Stimulated activated CD8-positive, alpha-beta memory T cell treated with anti-CD3 and anti-CD28 coated beads, Interleukin-4, amount 100 ng/mL, for 24 hours (primary cell): Measurements from ENCODE around the gene SLC7A6.
A peak's percentile ranks its signal among the peaks of the same experiment; 100 is the strongest.

Source experiments
- DNase-seq: peaks from one replicate; pipeline ENCODE4 v3.0.0-alpha.2; 2020; ENCODE audit warnings: low read depth

The SLC7A6 gene

GRCh38 chr16:68235108-68235886, 29.0 kb upstream of the SLC7A6 start:
- no peak for DNase-seq

- no peak for DNase-seq
Observed at GRCh38 chr16:68235887-68236136, 28.5 kb upstream of the SLC7A6 start, which contains the start of gene ESRP2. Gene ESRP2 (minus strand): TSS chr16:68236127. CDS start chr16:68236045, 82 bp downstream.

GRCh38 chr16:68236137-68236825, 28.0 kb upstream of the SLC7A6 start:
- DNase-seq, result peak; percentile 34

GRCh38 chr16:68236826-68237242, 27.5 kb upstream of the SLC7A6 start:
- no peak for DNase-seq

- peak; percentile 86 for DNase-seq
Observed at GRCh38 chr16:68237243-68238028, 26.9 kb upstream of the SLC7A6 start.

GRCh38 chr16:68238029-68238345, 26.3 kb upstream of the SLC7A6 start:
- DNase-seq, result no peak

- DNase-seq, result no peak
Observed at GRCh38 chr16:68242085-68242484, 22.2 kb upstream of the SLC7A6 start.

- no peak for DNase-seq
Observed at GRCh38 chr16:68242926-68243858, 21.1 kb upstream of the SLC7A6 start.

GRCh38 chr16:68244481-68244902, 19.8 kb upstream of the SLC7A6 start:
- no peak for DNase-seq

- peak; percentile 92 for DNase-seq
Observed at GRCh38 chr16:68244903-68245853, 19.1 kb upstream of the SLC7A6 start, which contains the start of gene PLA2G15. Gene PLA2G15 (plus strand): TSS chr16:68245373. CDS start chr16:68245427, 54 bp downstream.

- DNase-seq, result no peak
Observed at GRCh38 chr16:68246121-68246520, 18.2 kb upstream of the SLC7A6 start.

GRCh38 chr16:68246666-68247065, 17.7 kb upstream of the SLC7A6 start:
- DNase-seq, result no peak

GRCh38 chr16:68247400-68247799, 16.9 kb upstream of the SLC7A6 start:
- no peak for DNase-seq

- DNase-seq, result no peak
Observed at GRCh38 chr16:68247932-68248331, 16.4 kb upstream of the SLC7A6 start.

- DNase-seq, result no peak
Observed at GRCh38 chr16:68249371-68249770, 15.0 kb upstream of the SLC7A6 start.

GRCh38 chr16:68250951-68251350, 13.4 kb upstream of the SLC7A6 start:
- no peak for DNase-seq

GRCh38 chr16:68251832-68252231, 12.5 kb upstream of the SLC7A6 start:
- no peak for DNase-seq

- no peak for DNase-seq
Observed at GRCh38 chr16:68252383-68252782, 11.9 kb upstream of the SLC7A6 start.

GRCh38 chr16:68253721-68254120, 10.6 kb upstream of the SLC7A6 start:
- no peak for DNase-seq

- no peak for DNase-seq
Observed at GRCh38 chr16:68255712-68256111, 8.6 kb upstream of the SLC7A6 start.
